Chondrocyte (in vitro differentiated cells): Measurements from ENCODE around the gene DOCK6. TPM values are rescaled to one million over a fixed set of nuclear protein-coding genes. Genes with fewer than 3 reads are reported as not detected.

Experiments
- DNase-seq: peaks from one replicate; pipeline ENCODE4 v3.0.0; 2021; ENCODE audit warnings: mixed read lengths, low spot score
- H3K27ac Mint-ChIP-seq: one replicate; pipeline ENCODE4 v1.8.0; 2021; ENCODE audit warnings: mild to moderate bottlenecking, moderate library complexity, mixed read lengths; ENCODE audit not compliant: unreplicated experiment
- H3K27me3 Mint-ChIP-seq: 2 replicates; pipeline ENCODE4 v1.8.0; 2021; ENCODE audit warnings: low read depth, mixed read lengths
- H3K36me3 Mint-ChIP-seq: 2 replicates; pipeline ENCODE4 v1.8.0; 2021; ENCODE audit warnings: low read depth, mixed read lengths
- H3K4me1 Mint-ChIP-seq: 2 replicates; pipeline ENCODE4 v1.8.0; 2021; ENCODE audit warnings: low read depth, mild to moderate bottlenecking, mixed read lengths
- H3K4me3 Mint-ChIP-seq: one replicate; pipeline ENCODE4 v1.8.0; 2021; ENCODE audit warnings: mild to moderate bottlenecking, moderate library complexity, mixed read lengths; ENCODE audit not compliant: unreplicated experiment
- H3K9me3 Mint-ChIP-seq: 2 replicates; pipeline ENCODE4 v1.8.0; 2021; ENCODE audit warnings: low read depth, mixed read lengths
- total RNA-seq: library from RNA; stranded (reverse); gene quantifications from 3 replicates; pipeline ENCODE4 v1.2.1, GENCODE V29; 2021
- TF ChIP-seq, protein P1 (sequence below): fragments of 200-600 bp; sonication (generic); IDR thresholded peaks from 2 replicates; pipeline ENCODE4 v1.5.0; 2021; ENCODE audit warnings: antibody characterized with exemption, mild to moderate bottlenecking, moderate library complexity

The DOCK6 gene
- total RNA-seq, 1 donor from 2014 or later = 44.4 TPM

DNA sequence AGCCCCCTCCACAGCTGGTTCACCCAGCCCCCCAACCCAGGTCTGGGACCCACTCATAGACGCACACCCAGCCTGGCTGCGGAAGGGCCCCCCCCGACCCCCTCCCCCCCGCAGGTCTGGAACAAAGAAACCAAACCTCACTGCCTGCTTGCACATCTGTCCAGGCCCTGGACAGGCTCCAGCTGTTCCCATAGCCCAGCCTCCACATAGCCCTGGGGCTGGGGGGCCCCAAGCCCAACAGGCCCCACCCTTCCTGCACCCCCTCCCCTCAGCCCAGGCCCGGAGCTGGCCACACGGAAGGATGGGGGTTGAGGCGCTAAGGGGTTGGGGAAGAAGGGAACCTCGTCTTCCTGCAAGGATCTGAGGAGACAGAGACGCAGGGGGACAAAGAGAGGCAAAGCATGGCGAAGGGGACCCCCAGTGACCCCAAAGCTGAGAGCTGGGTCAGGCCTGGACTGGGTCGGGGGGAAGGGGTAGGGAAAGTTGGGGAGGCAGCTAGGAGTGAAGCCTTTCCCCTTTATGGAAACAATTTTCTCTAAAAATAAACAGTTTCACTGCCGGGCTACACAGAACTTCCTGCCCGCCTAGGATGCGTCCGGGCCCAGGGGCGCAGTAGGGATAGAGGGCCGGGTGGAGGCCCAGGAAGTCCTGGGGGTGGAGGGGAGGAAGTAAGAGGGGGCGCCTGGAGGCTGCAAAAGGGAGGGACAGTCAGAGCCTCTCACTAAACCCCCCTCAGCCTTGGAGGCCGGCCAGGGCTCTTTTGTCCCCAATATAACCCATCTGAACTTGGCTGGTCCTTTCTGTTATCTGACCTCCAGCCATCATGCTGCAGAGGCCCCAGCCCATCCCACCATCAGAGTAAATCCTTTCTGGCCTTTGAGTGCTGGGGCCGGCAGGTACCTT lies 67.4 kb downstream of the DOCK6 start:
- Mint-ChIP-seq H3K36me3 (peaks cover 11% of the 10 kb centered on the region), H3K27me3 (no peaks in the 10 kb centered on the region), H3K4me1 (peaks cover 57% of the 10 kb centered on the region), H3K27ac (peak overlapping the region; percentile 86), H3K4me3 (peak overlapping the region; percentile 92), H3K9me3 (no peaks in the 10 kb centered on the region)
- TF ChIP-seq, protein P1, sequence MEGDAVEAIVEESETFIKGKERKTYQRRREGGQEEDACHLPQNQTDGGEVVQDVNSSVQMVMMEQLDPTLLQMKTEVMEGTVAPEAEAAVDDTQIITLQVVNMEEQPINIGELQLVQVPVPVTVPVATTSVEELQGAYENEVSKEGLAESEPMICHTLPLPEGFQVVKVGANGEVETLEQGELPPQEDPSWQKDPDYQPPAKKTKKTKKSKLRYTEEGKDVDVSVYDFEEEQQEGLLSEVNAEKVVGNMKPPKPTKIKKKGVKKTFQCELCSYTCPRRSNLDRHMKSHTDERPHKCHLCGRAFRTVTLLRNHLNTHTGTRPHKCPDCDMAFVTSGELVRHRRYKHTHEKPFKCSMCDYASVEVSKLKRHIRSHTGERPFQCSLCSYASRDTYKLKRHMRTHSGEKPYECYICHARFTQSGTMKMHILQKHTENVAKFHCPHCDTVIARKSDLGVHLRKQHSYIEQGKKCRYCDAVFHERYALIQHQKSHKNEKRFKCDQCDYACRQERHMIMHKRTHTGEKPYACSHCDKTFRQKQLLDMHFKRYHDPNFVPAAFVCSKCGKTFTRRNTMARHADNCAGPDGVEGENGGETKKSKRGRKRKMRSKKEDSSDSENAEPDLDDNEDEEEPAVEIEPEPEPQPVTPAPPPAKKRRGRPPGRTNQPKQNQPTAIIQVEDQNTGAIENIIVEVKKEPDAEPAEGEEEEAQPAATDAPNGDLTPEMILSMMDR = no peak
- no peak for DNase-seq

DNA sequence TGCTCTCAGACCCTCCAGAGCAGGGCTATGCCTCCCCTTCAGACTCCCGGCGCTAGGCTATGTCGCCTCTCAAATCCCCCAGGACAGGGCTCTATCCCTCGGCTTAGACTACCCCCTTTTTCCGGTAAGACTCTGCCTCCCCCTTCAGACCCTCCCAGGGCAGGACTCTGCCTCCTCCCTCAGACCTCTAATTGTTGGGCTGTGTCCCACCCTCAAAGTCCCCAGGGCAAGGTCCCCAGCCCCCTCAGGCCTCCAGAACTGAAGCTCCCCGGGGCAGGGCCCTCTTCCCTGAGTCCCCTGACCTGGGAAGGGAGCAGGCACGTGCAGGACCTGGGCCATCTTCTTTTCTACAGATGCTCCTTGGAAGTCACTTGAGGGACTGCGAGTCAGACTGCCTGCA lies 68.2 kb downstream of the DOCK6 start:
- peaks cover 64% of the 10 kb centered on the region for H3K4me1 Mint-ChIP-seq
- TF ChIP-seq, protein P1 = no peak
- H3K36me3 Mint-ChIP-seq = peaks cover 11% of the 10 kb centered on the region
- H3K27ac Mint-ChIP-seq = peak overlapping the region; percentile 65
- no peak for DNase-seq
- no peaks in the 10 kb centered on the region for H3K27me3 Mint-ChIP-seq
- H3K4me3 Mint-ChIP-seq = peak overlapping the region; percentile 92
- no peaks in the 10 kb centered on the region for H3K9me3 Mint-ChIP-seq

DNA sequence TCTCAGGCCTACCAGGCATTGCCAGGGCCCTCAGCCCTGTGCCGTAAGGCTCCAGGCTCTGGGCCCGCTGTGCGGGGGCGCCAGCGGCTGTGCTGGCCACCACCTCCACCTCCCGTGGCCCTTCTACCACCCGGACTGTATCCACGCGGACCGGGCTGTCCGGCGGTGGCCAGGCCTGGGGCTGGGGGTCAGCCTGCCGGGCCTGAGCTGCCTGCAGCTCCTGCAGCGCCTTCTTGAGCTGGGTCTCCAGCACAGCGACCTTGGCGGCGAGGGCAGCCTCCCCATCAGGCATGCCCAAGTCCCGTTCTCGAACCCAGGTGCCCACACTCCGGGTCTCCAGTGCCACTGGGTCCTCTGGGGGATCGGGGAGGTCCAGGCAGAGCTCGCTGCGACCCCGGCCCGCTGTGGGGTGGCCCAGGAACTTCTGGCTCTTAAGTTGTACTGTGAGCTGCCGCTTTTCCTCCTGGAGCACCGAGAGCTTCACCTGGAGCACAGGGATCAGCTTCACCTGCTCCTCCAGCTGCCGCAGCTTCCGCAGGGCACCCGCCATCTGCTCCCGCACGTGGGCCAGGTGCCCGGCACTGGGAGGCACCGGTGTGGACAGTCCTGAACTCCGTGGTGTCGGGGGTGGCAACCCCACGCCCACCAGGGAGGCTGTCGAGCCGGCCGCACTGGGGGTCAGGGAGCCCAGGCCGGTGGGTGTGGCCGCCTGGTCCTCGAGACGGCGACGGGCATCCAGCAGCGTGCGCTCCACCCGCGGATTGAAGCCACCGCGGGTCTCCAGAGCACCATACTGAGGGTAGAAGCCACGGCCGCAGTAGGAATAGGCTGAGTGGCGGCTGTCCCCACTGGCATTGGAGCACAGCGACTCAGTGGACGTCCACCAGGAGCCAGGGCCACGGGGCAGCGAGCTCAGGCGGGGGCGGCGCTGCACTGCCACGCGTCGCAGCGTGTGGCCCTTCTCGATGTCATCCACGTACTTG lies 69.1 kb downstream of the DOCK6 start:
- Mint-ChIP-seq H3K4me3 (peak overlapping the region; percentile 25), H3K27me3 (no peaks in the 10 kb centered on the region), H3K36me3 (peaks cover 14% of the 10 kb centered on the region), H3K4me1 (peaks cover 64% of the 10 kb centered on the region), H3K9me3 (no peaks in the 10 kb centered on the region), H3K27ac (no peak overlapping the region)
- TF ChIP-seq, protein P1 = no peak
- DNase-seq = peak; percentile 90

DNA sequence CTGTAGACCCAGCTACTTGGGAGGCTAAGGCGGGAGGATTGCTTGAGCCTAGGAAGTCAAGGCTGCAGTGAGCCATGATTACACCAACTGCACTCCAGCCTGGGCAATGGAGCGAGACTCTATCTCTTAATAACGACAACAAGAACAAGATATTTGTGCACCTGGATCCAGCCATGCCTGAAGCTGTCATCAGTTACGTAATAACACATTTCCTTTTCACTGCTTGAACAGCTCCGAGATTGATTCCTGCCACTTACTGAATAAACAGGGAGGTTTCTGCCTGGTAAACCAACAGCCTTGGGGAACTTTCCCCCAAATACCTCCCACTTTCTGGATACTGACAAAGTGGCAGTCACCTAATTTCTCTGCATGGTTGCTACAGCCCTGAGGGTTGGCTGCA lies 70.4 kb downstream of the DOCK6 start:
- TF ChIP-seq, protein P1 = no peak
- Mint-ChIP-seq H3K4me1 (peaks cover 70% of the 10 kb centered on the region), H3K4me3 (peak overlapping the region; percentile 41), H3K36me3 (peaks cover 21% of the 10 kb centered on the region), H3K27me3 (no peaks in the 10 kb centered on the region), H3K27ac (peak overlapping the region; percentile 84), H3K9me3 (no peaks in the 10 kb centered on the region)
- no peak for DNase-seq

DNA sequence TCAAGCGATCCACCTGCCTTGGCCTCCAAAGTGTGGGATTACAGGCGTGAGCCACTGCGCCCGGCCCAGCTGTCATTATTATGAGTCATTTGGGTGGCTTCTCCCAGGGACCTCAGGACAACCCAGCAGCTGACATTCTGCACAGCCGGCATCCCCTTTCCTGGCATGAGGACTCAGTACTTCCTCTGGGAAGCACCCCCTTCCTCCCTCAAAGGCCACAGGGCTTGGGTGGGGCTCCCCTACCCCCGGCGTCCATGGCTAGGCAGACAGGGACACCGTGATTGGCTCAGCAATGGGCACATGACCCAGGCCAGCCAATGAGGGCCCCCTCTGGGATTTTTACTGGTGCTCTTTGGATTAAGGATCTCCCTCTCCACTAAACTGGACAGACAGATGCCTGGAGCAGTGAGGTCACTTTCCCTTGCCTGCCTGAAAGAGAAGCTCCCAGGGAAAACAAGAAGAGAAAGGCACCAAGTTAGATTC lies 71.0 kb downstream of the DOCK6 start:
- no peaks in the 10 kb centered on the region for H3K9me3 Mint-ChIP-seq
- peaks cover 26% of the 10 kb centered on the region for H3K36me3 Mint-ChIP-seq
- TF ChIP-seq, protein P1 = no peak
- peak overlapping the region; percentile 84 for H3K27ac Mint-ChIP-seq
- H3K4me1 Mint-ChIP-seq = peaks cover 73% of the 10 kb centered on the region
- DNase-seq = peak; percentile 86
- H3K4me3 Mint-ChIP-seq = peak overlapping the region; percentile 41
- no peaks in the 10 kb centered on the region for H3K27me3 Mint-ChIP-seq
